Activated CD4-positive, alpha-beta memory T cell treated with anti-CD3 and anti-CD28 coated beads for 36 hours (primary cell): ENCODE results near the gene CEP97. TPM values are rescaled to one million over a fixed set of nuclear protein-coding genes. Genes with fewer than 3 reads are reported as not detected.

Source experiments
- CTCF ChIA-PET: fragments of 350-600 bp; sonication (Branson Sonifier 250); formaldehyde crosslinking; loops from one replicate; lab custom pipeline; 2021; ENCODE audit warnings: antibody characterized with exemption, inconsistent platforms; lab: Charles Lee
- POLR2A ChIA-PET: fragments of 350-600 bp; sonication (Branson Sonifier 250); formaldehyde crosslinking; loops from one replicate; lab custom pipeline; 2021; ENCODE audit warnings: antibody characterized with exemption; lab: Charles Lee
- DNase-seq: peaks from one replicate; pipeline ENCODE4 v3.0.0-alpha.2; 2020
- H3K27ac Mint-ChIP-seq: one replicate; pipeline ENCODE4 v1.8.0; 2021; ENCODE audit warnings: mixed read lengths
- H3K27me3 Mint-ChIP-seq: one replicate; pipeline ENCODE4 v1.8.0; 2021; ENCODE audit warnings: mixed read lengths
- H3K36me3 Mint-ChIP-seq: one replicate; pipeline ENCODE4 v1.8.0; 2021; ENCODE audit warnings: mixed read lengths
- H3K4me1 Mint-ChIP-seq: one replicate; pipeline ENCODE4 v1.8.0; 2021; ENCODE audit warnings: low read depth, mixed read lengths
- H3K4me3 Mint-ChIP-seq: one replicate; pipeline ENCODE4 v1.8.0; 2021; ENCODE audit warnings: mild to moderate bottlenecking, mixed read lengths
- H3K9me3 Mint-ChIP-seq: one replicate; pipeline ENCODE4 v1.8.0; 2021; ENCODE audit warnings: mixed read lengths
- intact Hi-C: fragments of 100-400 bp; cut with micrococcal nuclease; formaldehyde crosslinking; loops from one replicate; pipeline ENCODE4 v1.15.1; 2023
- total RNA-seq, 2 experiments: library from RNA; stranded (reverse); gene quantifications; one replicate each; pipeline ENCODE4 v1.2.3, GENCODE V29; 2021

Gene CEP97
- total RNA-seq, 2 experiments from 2014 or later, result 16.6 to 17.9 TPM

DNA sequence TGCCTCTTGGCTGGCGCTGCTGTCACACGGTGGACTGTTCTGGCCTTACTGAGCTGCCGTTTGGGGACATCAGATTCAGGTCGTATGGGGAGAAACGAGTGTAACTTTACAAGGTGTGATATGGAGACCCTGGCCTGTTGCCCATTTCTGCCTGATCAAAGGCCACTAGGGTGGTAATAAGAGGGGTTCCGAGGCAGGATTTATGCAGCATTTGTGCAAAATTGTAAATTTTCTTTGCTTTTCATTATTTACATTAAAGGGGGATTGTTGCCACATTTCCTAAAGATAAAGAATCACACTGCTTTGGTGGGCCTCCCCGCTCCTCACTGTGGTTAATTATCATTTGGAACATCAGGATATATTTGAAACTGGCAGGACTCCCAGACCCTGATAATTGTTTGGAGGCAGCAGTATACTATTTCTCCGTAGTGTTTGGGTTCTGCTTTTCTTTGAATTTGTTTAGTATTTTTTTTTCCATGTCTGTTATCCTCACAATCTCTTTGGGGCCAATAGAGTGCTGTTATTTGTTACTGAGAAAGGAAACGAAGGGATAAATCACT lies 55.5 kb downstream of the CEP97 start:
- ChIA-PET POLR2A (interaction anchor here (0.9 to 1.8 kb wide), 3 partner anchors 48 to 70 kb away, joined by 6 to 9 read pairs (median 9); partner anchors contain the start of genes CEP97 and NFKBIZ), CTCF (interaction anchor here (1.4 to 1.6 kb wide), 2 partner anchors 23 to 35 kb away, joined by 5 to 7 read pairs; no protein-coding TSS in a partner anchor)
- H3K4me1 Mint-ChIP-seq, result peaks cover 57% of the 10 kb centered on the region
- no peaks in the 10 kb centered on the region for H3K27me3 Mint-ChIP-seq
- no peaks in the 10 kb centered on the region for H3K9me3 Mint-ChIP-seq
- DNase-seq, result no peak
- intact Hi-C loops, result loop anchor here (1.0 to 2.0 kb wide), 6 partner anchors 47 to 205 kb away; partner anchors contain the start of genes CEP97, PCNP, RPL24 and ZBTB11
- peak overlapping the region; percentile 95 for H3K4me3 Mint-ChIP-seq
- peaks cover 17% of the 10 kb centered on the region for H3K36me3 Mint-ChIP-seq
- H3K27ac Mint-ChIP-seq, result peak overlapping the region; percentile 95

GRCh38 chr3:101780661-101781060 lies 56.2 kb downstream of the CEP97 start:
- CTCF ChIA-PET, result interaction anchor here (0.6 to 1.8 kb wide), 2 partner anchors 11 to 22 kb away, joined by 3 to 10 read pairs; no protein-coding TSS in a partner anchor
- peaks cover 65% of the 10 kb centered on the region for H3K4me1 Mint-ChIP-seq
- peak overlapping the region; percentile 95 for H3K4me3 Mint-ChIP-seq

GRCh38 chr3:101781166-101781565 lies 56.8 kb downstream of the CEP97 start:
- Mint-ChIP-seq H3K36me3 (peaks cover 28% of the 10 kb centered on the region), H3K4me3 (peak overlapping the region; percentile 95), H3K27me3 (no peaks in the 10 kb centered on the region), H3K9me3 (no peaks in the 10 kb centered on the region), H3K4me1 (peaks cover 70% of the 10 kb centered on the region), H3K27ac (no peak overlapping the region)
- DNase-seq, result no peak
- ChIA-PET POLR2A (no interaction called here), CTCF (interaction anchor here (0.6 to 1.8 kb wide), 3 partner anchors 12 to 94 kb away, joined by 3 to 10 read pairs (median 3); no protein-coding TSS in a partner anchor)
- intact Hi-C loops, result no loop called here

More at GRCh38 chr3:101780661-101781060, 56.2 kb downstream of the CEP97 start:
- POLR2A ChIA-PET, result no interaction called here
- DNase-seq, result no peak
- Mint-ChIP-seq H3K27me3 (no peaks in the 10 kb centered on the region), H3K27ac (peak overlapping the region; percentile 0), H3K9me3 (no peaks in the 10 kb centered on the region), H3K36me3 (peaks cover 22% of the 10 kb centered on the region)
- intact Hi-C loops, result no loop called here

- H3K9me3 Mint-ChIP-seq, result no peaks in the 10 kb centered on the region
- DNase-seq, result no peak
- peak overlapping the region; percentile 83 for H3K27ac Mint-ChIP-seq
- peaks cover 59% of the 10 kb centered on the region for H3K36me3 Mint-ChIP-seq
- H3K27me3 Mint-ChIP-seq, result no peaks in the 10 kb centered on the region
- ChIA-PET POLR2A (interaction anchor here (0.5 to 1.1 kb wide), 4 partner anchors 10 to 1491 kb away, joined by 3 read pairs; partner anchors contain the start of genes CEP97 and NFKBIZ), CTCF (interaction anchor here (1.2 to 1.7 kb wide), 4 partner anchors 10 to 444 kb away, joined by 3 to 9 read pairs (median 5); no protein-coding TSS in a partner anchor)
- peaks cover 66% of the 10 kb centered on the region for H3K4me1 Mint-ChIP-seq
- intact Hi-C loops, result no loop called here
- peak overlapping the region; percentile 42 for H3K4me3 Mint-ChIP-seq
These were observed 60.6 kb downstream of the CEP97 start for GRCh38 chr3:101784855-101785613.

- Mint-ChIP-seq H3K27ac (no peak overlapping the region), H3K9me3 (peaks cover 5% of the 10 kb centered on the region), H3K4me3 (no peak overlapping the region), H3K27me3 (no peaks in the 10 kb centered on the region), H3K4me1 (peaks cover 50% of the 10 kb centered on the region), H3K36me3 (peaks cover 69% of the 10 kb centered on the region)
- POLR2A ChIA-PET, result no interaction called here
- DNase-seq, result no peak
- intact Hi-C loops, result no loop called here
- CTCF ChIA-PET, result interaction anchor here (0.6 to 1.1 kb wide), 2 partner anchors 11 to 77 kb away, joined by 3 to 6 read pairs; no protein-coding TSS in a partner anchor
These were observed 67.4 kb downstream of the CEP97 start for GRCh38 chr3:101791778-101792177.

DNA sequence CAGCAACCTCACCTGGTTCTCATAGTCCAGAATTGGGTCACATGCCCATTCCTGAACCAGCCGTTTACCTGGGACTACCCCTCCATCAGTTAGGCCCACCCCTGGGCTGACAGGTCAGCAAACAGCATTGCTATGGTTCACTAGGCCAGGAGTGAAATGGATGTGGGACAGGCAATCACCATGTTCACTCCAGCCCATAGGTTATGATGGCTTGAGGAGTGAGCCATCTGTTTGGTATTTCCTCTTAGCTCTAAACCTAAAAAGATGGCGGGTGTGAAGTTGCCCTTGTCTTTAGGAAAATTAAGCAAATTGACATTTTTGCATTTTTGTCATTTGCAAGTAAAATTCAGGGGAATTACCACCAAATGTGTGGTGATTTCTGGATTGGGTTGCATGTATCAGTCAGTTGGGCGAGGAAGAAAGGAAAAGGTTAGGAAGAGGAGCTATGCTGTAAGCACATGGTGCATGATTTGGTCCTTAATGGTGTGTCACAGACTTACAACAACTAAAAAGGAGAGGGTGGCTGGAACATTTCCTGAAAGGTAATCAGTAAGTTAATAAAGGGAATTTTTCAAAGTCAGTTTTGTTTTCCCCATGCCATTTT lies 71.8 kb downstream of the CEP97 start:
- DNase-seq, result no peak
- H3K27ac Mint-ChIP-seq, result no peak overlapping the region
- no peak overlapping the region for H3K4me3 Mint-ChIP-seq
- ChIA-PET POLR2A (no interaction called here), CTCF (interaction anchor here (1.3 to 1.8 kb wide), 3 partner anchors 13 to 429 kb away, joined by 4 to 6 read pairs (median 5); no protein-coding TSS in a partner anchor)
- H3K36me3 Mint-ChIP-seq, result peaks cover 46% of the 10 kb centered on the region
- peaks cover 5% of the 10 kb centered on the region for H3K9me3 Mint-ChIP-seq
- H3K4me1 Mint-ChIP-seq, result peaks cover 41% of the 10 kb centered on the region
- intact Hi-C loops, result no loop called here
- H3K27me3 Mint-ChIP-seq, result no peaks in the 10 kb centered on the region

DNA sequence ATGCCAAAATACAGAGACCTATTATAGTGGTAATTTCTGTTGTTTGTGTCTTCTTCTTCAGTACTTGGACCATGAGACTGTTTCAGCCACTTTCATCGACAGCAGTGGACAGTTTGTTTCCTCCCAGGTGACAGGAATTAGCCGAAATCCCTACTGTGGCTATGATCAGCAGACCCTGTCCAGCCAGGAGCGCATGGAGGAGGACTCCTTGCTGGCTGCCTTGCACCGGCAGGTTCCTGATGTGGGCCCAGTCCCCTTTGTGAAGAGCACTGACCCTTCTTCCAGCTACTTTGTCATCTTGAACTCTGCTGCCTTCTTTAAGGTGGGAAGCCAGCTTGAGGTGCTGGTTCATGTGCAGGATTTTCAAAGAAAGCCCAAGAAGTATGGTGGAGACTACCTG lies 76.8 kb downstream of the CEP97 start:
- CTCF ChIA-PET, result interaction anchor here (0.6 to 2.8 kb wide), 4 partner anchors 13 to 1304 kb away, joined by 4 to 12 read pairs (median 8); no protein-coding TSS in a partner anchor
- DNase-seq, result no peak
- no peak overlapping the region for H3K4me3 Mint-ChIP-seq
- intact Hi-C loops, result loop anchor here (10.0 kb wide), 1 partner anchor 574 kb away; no protein-coding TSS in a partner anchor
- H3K36me3 Mint-ChIP-seq, result peaks cover 26% of the 10 kb centered on the region
- H3K9me3 Mint-ChIP-seq, result no peaks in the 10 kb centered on the region
- H3K27me3 Mint-ChIP-seq, result no peaks in the 10 kb centered on the region
- H3K27ac Mint-ChIP-seq, result no peak overlapping the region
- POLR2A ChIA-PET, result no interaction called here
- H3K4me1 Mint-ChIP-seq, result peaks cover 26% of the 10 kb centered on the region

DNA sequence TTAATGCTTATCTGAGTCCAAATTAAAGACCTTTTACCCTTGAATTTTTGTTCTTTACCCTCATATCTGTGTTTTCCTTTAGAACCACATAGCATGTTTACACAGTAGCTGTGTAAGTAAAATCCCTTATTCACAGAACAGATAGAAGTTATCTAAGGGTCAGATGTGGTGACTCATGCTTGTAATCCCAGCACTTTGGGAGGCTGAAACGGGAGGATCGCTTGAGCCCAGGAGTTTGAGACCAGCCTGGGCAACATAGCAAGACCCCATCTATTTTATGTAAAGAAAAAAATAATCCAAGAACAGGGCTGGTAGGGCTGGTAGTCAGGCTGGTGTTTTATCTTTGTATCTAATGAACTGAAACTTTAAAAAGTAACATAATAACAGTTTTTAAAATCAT lies 77.8 kb downstream of the CEP97 start:
- no peaks in the 10 kb centered on the region for H3K9me3 Mint-ChIP-seq
- no peaks in the 10 kb centered on the region for H3K27me3 Mint-ChIP-seq
- DNase-seq, result no peak
- no peak overlapping the region for H3K27ac Mint-ChIP-seq
- H3K4me3 Mint-ChIP-seq, result no peak overlapping the region
- POLR2A ChIA-PET, result interaction anchor here (1.0 kb wide), 1 partner anchor 27 kb away, joined by 4 read pairs; no protein-coding TSS in a partner anchor
- peaks cover 23% of the 10 kb centered on the region for H3K36me3 Mint-ChIP-seq
- CTCF ChIA-PET, result interaction anchor here (0.5 to 13.8 kb wide), 27 partner anchors 8 to 734 kb away, joined by 3 to 391 read pairs (median 5); partner anchors contain the start of gene NXPE3
- intact Hi-C loops, result loop anchor here (10.0 kb wide), 1 partner anchor 573 kb away; no protein-coding TSS in a partner anchor
- H3K4me1 Mint-ChIP-seq, result peaks cover 23% of the 10 kb centered on the region

- H3K4me1 Mint-ChIP-seq, result peaks cover 29% of the 10 kb centered on the region
- ChIA-PET POLR2A (interaction anchor here (0.6 to 1.0 kb wide), 2 partner anchors 26 to 60 kb away, joined by 3 to 4 read pairs; no protein-coding TSS in a partner anchor), CTCF (interaction anchor here (0.6 to 13.8 kb wide), 39 partner anchors 9 to 866 kb away, joined by 3 to 391 read pairs (median 4); partner anchors contain the start of gene NXPE3)
- H3K9me3 Mint-ChIP-seq, result no peaks in the 10 kb centered on the region
- intact Hi-C loops, result loop anchor here (1.0 to 10.0 kb wide), 2 partner anchors 108 to 572 kb away; no protein-coding TSS in a partner anchor
- H3K27me3 Mint-ChIP-seq, result no peaks in the 10 kb centered on the region
- H3K36me3 Mint-ChIP-seq, result peaks cover 20% of the 10 kb centered on the region
- no peak overlapping the region for H3K4me3 Mint-ChIP-seq
- H3K27ac Mint-ChIP-seq, result no peak overlapping the region
- DNase-seq, result peak; percentile 53
These were observed 78.9 kb downstream of the CEP97 start for GRCh38 chr3:101803173-101803782.

- CTCF ChIA-PET, result interaction anchor here (1.8 to 13.8 kb wide), 6 partner anchors 10 to 423 kb away, joined by 6 to 391 read pairs (median 8); partner anchors contain the start of gene NXPE3
- POLR2A ChIA-PET, result no interaction called here
- peaks cover 32% of the 10 kb centered on the region for H3K4me1 Mint-ChIP-seq
- H3K27ac Mint-ChIP-seq, result peak overlapping the region; percentile 18
- no peaks in the 10 kb centered on the region for H3K27me3 Mint-ChIP-seq
- DNase-seq, result no peak
- intact Hi-C loops, result loop anchor here (1.0 to 10.0 kb wide), 2 partner anchors 109 to 571 kb away; no protein-coding TSS in a partner anchor
- H3K4me3 Mint-ChIP-seq, result no peak overlapping the region
- H3K9me3 Mint-ChIP-seq, result no peaks in the 10 kb centered on the region
- H3K36me3 Mint-ChIP-seq, result peaks cover 19% of the 10 kb centered on the region
These were observed 79.5 kb downstream of the CEP97 start for GRCh38 chr3:101803939-101804338.
